Gastroesophageal sphincter (tissue), 4 donors: ENCODE data around the gene RRH. TPM values are rescaled to one million over a fixed set of nuclear protein-coding genes. Genes with fewer than 3 reads are reported as not detected.

Experiments
- ATAC-seq: fragments of 150-250 bp; one replicate; pipeline ENCODE4 v1.9.1; 2016; ENCODE audit warnings: mild to moderate bottlenecking, moderate library complexity
- H3K27ac ChIP-seq, 4 donors: fragments of 200-600 bp; sonication (generic) in 3 of 4; 1 replicate in 3 of 4; 2 replicates in 1 of 4; pipeline ENCODE4 v1.5.1; 2016 to 2019
- H3K27me3 ChIP-seq: fragments of 200-600 bp; sonication (generic); one replicate; pipeline ENCODE4 v1.5.1; 2019
- H3K36me3 ChIP-seq, 2 donors: fragments of 200-600 bp; sonication (generic); one replicate each; pipeline ENCODE4 v1.5.1; 2019; ENCODE audit warnings: control low read depth in 1 of 2
- H3K4me1 ChIP-seq, 3 donors: fragments of 200-600 bp; sonication (generic); 1 replicate in 2 of 3; 2 replicates in 1 of 3; pipeline ENCODE4 v1.5.1; 2016 to 2019; ENCODE audit warnings: control low read depth in 2 of 3
- H3K4me3 ChIP-seq, 2 donors: fragments of 200-600 bp; sonication (generic); one replicate each; pipeline ENCODE4 v1.5.1; 2019; ENCODE audit warnings: mild to moderate bottlenecking in 1 of 2, moderate library complexity in 1 of 2
- H3K9me3 ChIP-seq, 3 donors: fragments of 200-600 bp; sonication (generic); one replicate each; pipeline ENCODE4 v1.5.1; 2017 to 2019; ENCODE audit warnings: control low read depth in 2 of 3
- CTCF ChIP-seq, 4 experiments: fragments of 200-600 bp in 2 of 4; fragments of 450-650 bp in 2 of 4; sonication (generic) in 1 of 4; IDR thresholded peaks; one replicate each; pipeline ENCODE4 v1.5.1; 2017 to 2019; ENCODE audit warnings: antibody characterized with exemption in 4 of 4, mild to moderate bottlenecking in 2 of 4, moderate library complexity in 2 of 4
- EP300 ChIP-seq: sonication (generic); formaldehyde crosslinking; IDR thresholded peaks from one replicate; pipeline ENCODE4 v1.6.1; 2017; ENCODE audit warnings: antibody characterized with exemption, mild to moderate bottlenecking
- POLR2A ChIP-seq, 2 donors: fragments of 450-650 bp; IDR thresholded peaks; one replicate each; pipeline ENCODE4 v1.6.1; 2017; ENCODE audit warnings: antibody characterized with exemption in 2 of 2, mild to moderate bottlenecking in 2 of 2, moderate library complexity in 1 of 2
- POLR2AphosphoS5 ChIP-seq: sonication (generic); formaldehyde crosslinking; IDR thresholded peaks from one replicate; pipeline ENCODE4 v1.6.1; 2017; ENCODE audit warnings: antibody characterized with exemption
- WGBS, 2 donors: methylation state at CpG; one replicate each; pipeline ENCODE4 v1.1.5; 2018; ENCODE audit warnings: low coverage in 1 of 2; 5-methylcytosine and 5-hydroxymethylcytosine counted together
- total RNA-seq, 4 donors: library from RNA; depleted of rRNA; stranded (reverse); fragments of >200 nt; gene quantifications; one replicate each; pipeline ENCODE4 v1.1.0, GENCODE V29; 2016

The RRH gene
- total RNA-seq, 4 donors from 2014 or later = 0.27 TPM; not detected in 3

- no peak overlapping the region for H3K27ac ChIP-seq
- no peak for ATAC-seq
- no peak overlapping the region for H3K4me3 ChIP-seq
- TF ChIP-seq CTCF (IDR thresholded peaks at IDR 0.05) (no peak), POLR2A (IDR thresholded peaks at IDR 0.05) (no peak), EP300 (no peak)
- peaks cover 0 to 23% (median 0%) of the 10 kb centered on the region in 3 donors for H3K9me3 ChIP-seq
- no peaks in the 10 kb centered on the region for H3K4me1 ChIP-seq
- no peaks in the 10 kb centered on the region for H3K36me3 ChIP-seq
- H3K27me3 ChIP-seq = peaks cover 9% of the 10 kb centered on the region
Measured at GRCh38 chr4:109798866-109799265, 28.9 kb upstream of the RRH start.

GRCh38 chr4:109801099-109801789, 26.5 kb upstream of the RRH start:
- 42 to 50% methylated on average over 4 of the region's 4 CpGs for WGBS, 2 donors
- peaks cover 0 to 6% (median 0%) of the 10 kb centered on the region in 3 donors for H3K9me3 ChIP-seq
- no peak for TF ChIP-seq CTCF (IDR thresholded peaks at IDR 0.05)
- no peak for TF ChIP-seq EP300
- TF ChIP-seq POLR2AphosphoS5 = no peak
- no peak for TF ChIP-seq POLR2A (IDR thresholded peaks at IDR 0.05)

GRCh38 chr4:109801895-109802319, 25.9 kb upstream of the RRH start, which contains the start of gene CFI:
TSS of gene CFI (minus strand) at chr4:109801999. CDS start at chr4:109801971, 28 bp downstream.
- H3K4me3 ChIP-seq = peak within 1 kb of the TSS in 1 of 2 donors; percentile 27
- peak within 1 kb of the TSS in 1 of 4 donors; percentile 21 for H3K27ac ChIP-seq
- no peak for ATAC-seq

More at GRCh38 chr4:109801099-109801789, 26.5 kb upstream of the RRH start:
- ATAC-seq = no peak
- no peak overlapping the region for H3K27ac ChIP-seq
- H3K4me3 ChIP-seq = peak overlapping the region in 1 of 2 donors; percentile 27
- no peaks in the 10 kb centered on the region for H3K4me1 ChIP-seq
- peaks cover 4% of the 10 kb centered on the region for H3K27me3 ChIP-seq
- no peaks in the 10 kb centered on the region for H3K36me3 ChIP-seq

GRCh38 chr4:109803924-109804571, 23.7 kb upstream of the RRH start:
- H3K36me3 ChIP-seq = no peaks in the 10 kb centered on the region
- H3K27me3 ChIP-seq = peaks cover 4% of the 10 kb centered on the region
- no peaks in the 10 kb centered on the region for H3K9me3 ChIP-seq
- H3K27ac ChIP-seq = no peak overlapping the region
- H3K4me1 ChIP-seq = no peaks in the 10 kb centered on the region
- no peak overlapping the region for H3K4me3 ChIP-seq
- TF ChIP-seq CTCF (IDR thresholded peaks at IDR 0.05) = no peak
- no peak for TF ChIP-seq POLR2A (IDR thresholded peaks at IDR 0.05)
- no peak for TF ChIP-seq POLR2AphosphoS5
- no peak for TF ChIP-seq EP300
- WGBS, 2 donors = 17 to 36% methylated on average over 3 of the region's 4 CpGs
- no peak for ATAC-seq

More at GRCh38 chr4:109801895-109802319, 25.9 kb upstream of the RRH start, which contains the start of gene CFI:
- H3K27me3 ChIP-seq = peaks cover 4% of the 10 kb centered on the region
- no peak for TF ChIP-seq EP300
- TF ChIP-seq POLR2AphosphoS5 = no peak
- no peak for TF ChIP-seq CTCF (IDR thresholded peaks at IDR 0.05)
- TF ChIP-seq POLR2A (IDR thresholded peaks at IDR 0.05) = no peak
- WGBS, 2 donors = 44 to 46% methylated on average over 2 of the region's 2 CpGs
- H3K36me3 ChIP-seq = no peaks in the 10 kb centered on the region
- H3K4me1 ChIP-seq = no peaks in the 10 kb centered on the region
- H3K9me3 ChIP-seq = no peaks in the 10 kb centered on the region
